Karpas-422 (cell line): Measurements from ENCODE around the gene RNF126. TPM values are rescaled to one million over a fixed set of nuclear protein-coding genes. Genes with fewer than 3 reads are reported as not detected.

Experiments used
- DNase-seq: peaks from one replicate; pipeline ENCODE4 v3.0.0-alpha.2; 2015
- H2AFZ ChIP-seq: fragments of 200-600 bp; sonication (generic); 2 replicates; pipeline ENCODE4 v1.6.1; 2014; ENCODE audit warnings: antibody characterized with exemption, low read length, mixed read lengths
- H3K27ac ChIP-seq: fragments of 200-600 bp; sonication (generic); 2 replicates; pipeline ENCODE4 v1.5.1; 2014; ENCODE audit warnings: mild to moderate bottlenecking, low read length, moderate library complexity
- H3K27me3 ChIP-seq: fragments of 200-600 bp; sonication (generic); 2 replicates; pipeline ENCODE4 v1.6.1; 2014; ENCODE audit warnings: low read length, mixed read lengths
- H3K36me3 ChIP-seq: fragments of 200-600 bp; sonication (generic); 2 replicates; pipeline ENCODE4 v1.6.1; 2014; ENCODE audit warnings: low read length, mixed read lengths; ENCODE audit not compliant: insufficient read depth
- H3K4me1 ChIP-seq: fragments of 200-600 bp; sonication (generic); 2 replicates; pipeline ENCODE4 v1.6.1; 2014; ENCODE audit warnings: mild to moderate bottlenecking, low read length, mixed read lengths
- H3K4me2 ChIP-seq: fragments of 200-600 bp; sonication (generic); 2 replicates; pipeline ENCODE4 v1.6.1; 2014; ENCODE audit warnings: low read length, low read depth, mild to moderate bottlenecking; ENCODE audit not compliant: poor library complexity, severe bottlenecking
- H3K4me3 ChIP-seq: fragments of 200-600 bp; sonication (generic); 2 replicates; pipeline ENCODE4 v1.5.1; 2014; ENCODE audit warnings: mild to moderate bottlenecking, antibody characterized with exemption, low read length, mixed read lengths
- H3K79me2 ChIP-seq: fragments of 200-600 bp; sonication (generic); 2 replicates; pipeline ENCODE4 v1.6.1; 2014; ENCODE audit warnings: mild to moderate bottlenecking, low read length, mixed read lengths
- H3K9ac ChIP-seq: fragments of 200-600 bp; sonication (generic); 2 replicates; pipeline ENCODE4 v1.6.0; 2014; ENCODE audit warnings: low read length
- H3K9me2 ChIP-seq: fragments of 200-600 bp; sonication (generic), shearing (Covaris generic); replicated peaks from 2 replicates; pipeline ENCODE4 v1.6.0; 2014; ENCODE audit warnings: mild to moderate bottlenecking, low read length, moderate library complexity; ENCODE audit not compliant: insufficient read depth
- H3K9me3 ChIP-seq: fragments of 300-700, 200-600 bp; sonication (generic); 2 replicates; pipeline ENCODE4 v1.6.1; 2014; ENCODE audit warnings: low read length, mixed read lengths
- H4K20me1 ChIP-seq: fragments of 200-600 bp; sonication (generic); 2 replicates; pipeline ENCODE4 v1.6.1; 2014; ENCODE audit warnings: mild to moderate bottlenecking, antibody characterized with exemption, low read length, low read depth; ENCODE audit not compliant: insufficient read depth
- total RNA-seq: library from RNA; depleted of rRNA; stranded (reverse); fragments of >200 nt; shearing (Covaris generic); gene quantifications from 2 replicates; pipeline ENCODE4 v1.2.3, GENCODE V29; 2014; ENCODE audit warnings: low replicate concordance

Gene RNF126
- total RNA-seq, 1 experiment from 2014 or later, result 36.5 TPM

DNA sequence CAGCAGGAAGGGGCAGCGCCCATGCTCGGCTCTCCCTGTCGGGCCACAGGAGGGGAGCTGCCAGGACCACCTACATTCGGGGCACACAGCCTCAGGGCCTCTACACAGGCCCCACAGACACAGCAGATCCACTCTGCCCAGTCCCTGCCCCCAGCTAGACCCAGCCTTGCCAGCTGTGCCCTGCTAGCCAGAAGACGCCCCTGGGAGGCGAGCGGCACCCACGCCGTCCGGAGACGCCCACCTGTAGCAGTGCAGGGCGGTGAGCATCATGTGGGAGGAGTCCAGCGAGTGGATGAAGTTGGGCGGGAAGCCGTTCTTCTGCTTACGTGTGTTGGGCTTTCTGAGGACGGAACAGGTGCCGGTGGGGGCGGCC lies 44.8 kb downstream of the RNF126 start:
- DNase-seq, result no peak
- peaks cover 4% of the 10 kb centered on the region; the same call in 1 of the 2 replicates for H3K36me3 ChIP-seq
- no peaks in the 10 kb centered on the region for H3K9me2 ChIP-seq
- H3K4me3 ChIP-seq, result no peak overlapping the region
- H3K4me2 ChIP-seq, result no peak overlapping the region
- no peak overlapping the region for H3K27ac ChIP-seq
- no peaks in the 10 kb centered on the region for H3K4me1 ChIP-seq
- H3K9ac ChIP-seq, result no peak overlapping the region
- no peaks in the 10 kb centered on the region for H3K79me2 ChIP-seq
- no peaks in the 10 kb centered on the region for H4K20me1 ChIP-seq
- no peaks in the 10 kb centered on the region for H3K27me3 ChIP-seq
- no peak overlapping the region for H2AFZ ChIP-seq
- no peaks in the 10 kb centered on the region for H3K9me3 ChIP-seq

DNA sequence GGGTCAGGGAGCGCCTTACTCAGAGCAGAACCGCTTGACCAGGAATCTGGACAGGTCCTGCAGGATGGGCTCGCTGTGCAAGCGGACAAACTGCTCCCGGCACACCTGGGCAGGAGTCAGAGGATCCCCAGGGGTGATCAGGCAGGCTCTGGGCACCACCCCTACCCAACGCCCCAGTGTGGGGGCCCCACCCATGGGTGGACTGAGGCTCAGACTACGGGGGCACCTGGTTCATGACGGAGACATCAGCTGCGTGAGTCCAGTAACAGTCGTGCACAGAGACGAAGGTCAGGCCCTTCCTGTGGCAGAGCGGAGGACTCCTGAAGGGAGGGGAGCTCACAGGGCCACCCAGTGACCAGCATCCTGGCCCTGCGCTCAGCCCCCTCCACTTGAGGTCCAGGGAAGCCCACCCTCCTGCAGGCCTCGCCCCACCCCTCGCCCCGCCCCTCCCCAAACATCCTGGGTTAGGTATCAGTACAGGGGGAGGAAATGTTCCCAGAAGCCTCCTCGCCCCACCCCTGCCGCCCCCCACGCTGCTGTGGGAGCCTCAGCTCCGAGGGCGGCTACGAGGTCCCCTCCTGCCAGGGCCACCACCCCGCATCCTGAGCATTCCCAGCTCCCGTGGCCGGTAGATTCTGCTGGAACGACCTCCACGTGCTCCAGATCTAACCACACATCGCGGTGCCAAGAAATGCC lies 45.3 kb downstream of the RNF126 start:
- Histone ChIP-seq H3K27ac (no peak overlapping the region), H3K4me3 (no peak overlapping the region), H3K79me2 (no peaks in the 10 kb centered on the region), H3K9me3 (no peaks in the 10 kb centered on the region), H3K4me2 (no peak overlapping the region), H3K4me1 (no peaks in the 10 kb centered on the region), H2AFZ (no peak overlapping the region), H3K36me3 (peaks cover 4% of the 10 kb centered on the region; the same call in 1 of the 2 replicates), H3K9me2 (no peaks in the 10 kb centered on the region), H3K27me3 (no peaks in the 10 kb centered on the region), H4K20me1 (no peaks in the 10 kb centered on the region), H3K9ac (no peak overlapping the region)
- DNase-seq, result no peak

DNA sequence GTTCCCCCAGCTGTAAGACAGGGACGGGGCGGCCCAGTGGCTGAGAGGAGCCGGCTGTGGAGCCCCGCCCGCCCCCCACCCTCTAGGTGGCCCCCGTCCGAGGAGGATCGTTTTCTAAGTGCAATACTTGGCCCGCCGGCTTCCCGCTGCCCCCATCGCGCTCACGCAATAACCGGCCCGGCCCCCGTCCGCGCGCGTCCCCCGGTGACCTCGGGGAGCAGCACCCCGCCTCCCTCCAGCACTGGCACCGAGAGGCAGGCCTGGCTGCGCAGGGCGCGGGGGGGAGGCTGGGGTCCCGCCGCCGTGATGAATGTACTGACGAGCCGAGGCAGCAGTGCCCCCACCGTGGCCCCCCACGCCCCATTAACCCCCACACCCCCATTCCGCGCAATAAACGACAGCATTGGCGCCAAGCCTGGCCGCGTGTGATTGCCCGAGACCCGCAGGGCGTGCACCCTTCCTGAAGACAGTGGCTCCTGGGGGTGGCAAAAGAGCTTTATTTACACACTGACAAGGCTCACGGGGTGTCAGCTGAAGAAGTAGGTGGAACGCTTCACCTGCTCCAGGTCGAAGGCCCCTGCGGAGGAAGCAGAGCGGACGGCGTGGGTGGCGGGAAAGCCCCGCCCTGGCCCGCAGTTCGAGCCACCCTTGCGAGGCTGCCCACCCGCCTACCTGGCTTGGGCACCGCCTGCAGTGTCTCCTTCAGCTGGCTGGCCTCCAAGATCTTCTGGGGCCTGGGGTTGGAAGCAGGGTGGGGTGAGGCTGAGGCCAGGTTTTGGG lies 46.1 kb downstream of the RNF126 start:
- H3K9me3 ChIP-seq, result no peaks in the 10 kb centered on the region
- DNase-seq, result no peak
- H3K79me2 ChIP-seq, result no peaks in the 10 kb centered on the region
- no peak overlapping the region for H3K4me2 ChIP-seq
- no peaks in the 10 kb centered on the region for H3K4me1 ChIP-seq
- no peak overlapping the region for H3K9ac ChIP-seq
- no peak overlapping the region for H2AFZ ChIP-seq
- no peaks in the 10 kb centered on the region for H3K27me3 ChIP-seq
- H3K4me3 ChIP-seq, result no peak overlapping the region
- peaks cover 3% of the 10 kb centered on the region; the same call in 1 of the 2 replicates for H3K36me3 ChIP-seq
- H3K27ac ChIP-seq, result no peak overlapping the region
- H4K20me1 ChIP-seq, result no peaks in the 10 kb centered on the region
- no peaks in the 10 kb centered on the region for H3K9me2 ChIP-seq

DNA sequence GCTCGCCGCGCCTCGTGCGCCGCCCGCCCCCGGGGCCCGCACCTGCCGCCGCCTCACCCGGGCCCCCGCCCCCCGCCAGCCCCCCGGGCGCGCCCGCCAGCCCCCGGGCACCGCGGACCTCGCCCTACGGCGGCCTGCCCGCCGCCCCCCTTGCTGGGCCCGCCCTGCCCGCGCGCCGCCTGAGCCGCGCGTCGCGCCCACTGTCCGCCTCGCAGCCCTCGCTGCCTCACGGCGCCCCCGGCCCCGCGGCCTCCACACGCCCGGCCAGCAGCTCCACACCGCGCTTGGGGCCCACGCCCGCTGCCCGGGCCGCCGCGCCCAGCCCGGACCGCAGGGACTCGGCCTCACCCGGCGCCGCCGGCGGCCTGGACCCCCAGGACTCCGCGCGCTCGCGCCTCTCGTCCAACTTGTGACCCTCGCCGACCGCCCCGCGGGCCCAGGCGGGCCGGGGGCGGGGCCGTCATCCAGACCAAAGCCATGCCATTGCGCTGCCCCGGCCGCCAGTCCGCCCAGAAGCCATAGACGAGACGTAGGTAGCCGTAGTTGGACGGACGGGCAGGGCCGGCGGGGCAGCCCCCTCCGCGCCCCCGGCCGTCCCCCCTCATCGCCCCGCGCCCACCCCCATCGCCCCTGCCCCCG lies 46.8 kb downstream of the RNF126 start:
- Histone ChIP-seq H4K20me1 (no peaks in the 10 kb centered on the region), H3K4me3 (no peak overlapping the region)
- DNase-seq, result no peak

GRCh38 chr19:615619-616018 lies 47.4 kb downstream of the RNF126 start:
- no peak overlapping the region for H3K9ac ChIP-seq
- no peaks in the 10 kb centered on the region; the same call in 1 of the 2 replicates for H3K36me3 ChIP-seq
- no peak overlapping the region for H3K4me2 ChIP-seq
- H3K27ac ChIP-seq, result no peak overlapping the region
- no peaks in the 10 kb centered on the region for H3K9me2 ChIP-seq
- no peaks in the 10 kb centered on the region for H3K27me3 ChIP-seq
- no peak for DNase-seq
- no peaks in the 10 kb centered on the region for H4K20me1 ChIP-seq
- no peaks in the 10 kb centered on the region for H3K79me2 ChIP-seq
- H3K4me1 ChIP-seq, result peaks cover 11% of the 10 kb centered on the region
- no peaks in the 10 kb centered on the region for H3K9me3 ChIP-seq
- H2AFZ ChIP-seq, result no peak overlapping the region
- H3K4me3 ChIP-seq, result no peak overlapping the region

More for the DNA sequence above, 46.8 kb downstream of the RNF126 start:
- H3K9me2 ChIP-seq, result no peaks in the 10 kb centered on the region
- H3K4me1 ChIP-seq, result peaks cover 5% of the 10 kb centered on the region
- no peaks in the 10 kb centered on the region for H3K9me3 ChIP-seq
- no peak overlapping the region for H3K9ac ChIP-seq
- no peaks in the 10 kb centered on the region; the same call in 1 of the 2 replicates for H3K36me3 ChIP-seq
- H3K27ac ChIP-seq, result no peak overlapping the region
- H3K4me2 ChIP-seq, result no peak overlapping the region
- H2AFZ ChIP-seq, result no peak overlapping the region
- H3K27me3 ChIP-seq, result no peaks in the 10 kb centered on the region
- H3K79me2 ChIP-seq, result no peaks in the 10 kb centered on the region

DNA sequence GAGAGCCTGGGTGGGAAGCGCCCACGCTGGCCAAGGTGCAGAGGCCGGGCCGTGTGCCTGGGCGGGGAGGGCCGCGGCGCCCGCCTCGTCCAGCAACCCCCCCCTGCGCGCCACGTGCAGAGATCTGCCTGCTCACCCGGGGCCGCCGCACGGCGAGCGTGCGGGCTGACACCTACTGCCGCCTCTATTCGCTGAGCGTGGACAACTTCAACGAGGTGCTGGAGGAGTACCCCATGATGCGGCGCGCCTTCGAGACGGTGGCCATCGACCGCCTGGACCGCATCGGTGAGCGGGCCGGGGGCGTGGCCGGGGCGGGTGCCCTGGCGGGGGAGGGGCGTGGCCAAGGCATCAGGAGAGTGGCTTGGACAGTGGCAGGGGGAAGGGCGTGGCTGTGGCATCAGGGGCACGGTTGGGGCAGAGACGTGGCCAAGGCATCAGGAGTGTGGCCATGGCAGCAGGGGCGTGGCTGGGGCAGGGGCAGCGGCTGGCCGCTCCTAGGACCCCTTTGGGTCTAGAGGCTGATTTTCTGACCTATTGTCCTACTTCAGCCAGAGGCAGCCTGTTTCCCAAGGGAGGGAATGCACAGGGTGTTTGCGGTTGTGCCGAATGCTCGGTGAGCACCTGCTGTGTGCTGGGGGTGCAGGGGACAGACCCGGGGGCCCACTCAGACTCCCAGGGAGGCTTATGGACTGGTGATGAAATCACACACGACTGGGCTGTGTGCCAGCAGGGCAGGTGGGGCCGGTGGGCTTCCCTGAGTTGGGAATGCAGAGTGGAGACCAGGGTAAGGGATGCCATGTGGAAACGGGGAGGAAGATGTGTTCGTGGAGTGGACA lies 49.1 kb downstream of the RNF126 start:
- no peak overlapping the region for H3K9ac ChIP-seq
- H3K4me3 ChIP-seq, result no peak overlapping the region
- no peaks in the 10 kb centered on the region for H3K36me3 ChIP-seq
- no peak overlapping the region for H2AFZ ChIP-seq
- H4K20me1 ChIP-seq, result no peaks in the 10 kb centered on the region
- H3K27ac ChIP-seq, result no peak overlapping the region
- H3K79me2 ChIP-seq, result no peaks in the 10 kb centered on the region
- H3K9me2 ChIP-seq, result no peaks in the 10 kb centered on the region
- no peaks in the 10 kb centered on the region for H3K27me3 ChIP-seq
- H3K4me2 ChIP-seq, result no peak overlapping the region
- H3K4me1 ChIP-seq, result peaks cover 13% of the 10 kb centered on the region
- DNase-seq, result no peak
- no peaks in the 10 kb centered on the region; the same call in 1 of the 2 replicates for H3K9me3 ChIP-seq

- H3K9ac ChIP-seq, result no peak overlapping the region
- H3K79me2 ChIP-seq, result no peaks in the 10 kb centered on the region
- no peak overlapping the region for H3K4me2 ChIP-seq
- H3K4me3 ChIP-seq, result no peak overlapping the region
- H3K27me3 ChIP-seq, result no peaks in the 10 kb centered on the region
- H3K4me1 ChIP-seq, result peaks cover 13% of the 10 kb centered on the region
- H4K20me1 ChIP-seq, result no peaks in the 10 kb centered on the region
- H3K9me3 ChIP-seq, result peaks cover under 1% of the 10 kb centered on the region; the same call in 1 of the 2 replicates
- DNase-seq, result no peak
- no peak overlapping the region for H3K27ac ChIP-seq
- H3K9me2 ChIP-seq, result no peaks in the 10 kb centered on the region
- H2AFZ ChIP-seq, result no peak overlapping the region
- H3K36me3 ChIP-seq, result no peaks in the 10 kb centered on the region
These were observed 50.1 kb downstream of the RNF126 start for GRCh38 chr19:612941-613340.
